Esophagus muscularis mucosa (tissue), 3 donors: ENCODE measurements around the gene DIPK1A.

Source experiments
- CTCF ChIP-seq, 3 experiments: fragments of 200-600 bp in 2 of 3; fragments of 450-650 bp in 1 of 3; sonication (generic) in 2 of 3; IDR thresholded peaks; one replicate each; pipeline ENCODE4 v1.5.1; 2017 to 2019; ENCODE audit warnings: antibody characterized with exemption in 3 of 3, mild to moderate bottlenecking in 2 of 3, moderate library complexity in 1 of 3
- POLR2A ChIP-seq: fragments of 450-650 bp; IDR thresholded peaks from one replicate; pipeline ENCODE4 v1.6.1; 2017; ENCODE audit warnings: antibody characterized with exemption, moderate library complexity, mild to moderate bottlenecking, low read depth
- POLR2AphosphoS5 ChIP-seq, 2 donors: sonication (generic); formaldehyde crosslinking; IDR thresholded peaks; one replicate each; pipeline ENCODE4 v1.6.1; 2017; ENCODE audit warnings: antibody characterized with exemption in 2 of 2

- TF ChIP-seq CTCF (IDR thresholded peaks at IDR 0.05) (no peak), POLR2A (no peak), POLR2AphosphoS5 (IDR thresholded peaks at IDR 0.05) (no peak)
These were observed 122.7 kb downstream of the DIPK1A start for GRCh38 chr1:92838519-92838918.
